GM10248 (cell line): ENCODE results near the gene ADK.

Experiments used
- CTCF ChIA-PET: fragments of 300-600 bp; sonication (Branson Sonifier 250); formaldehyde crosslinking; extraction: SDS; loops from one replicate; lab custom pipeline; 2021; ENCODE audit warnings: antibody characterized with exemption; lab: Yijun Ruan, JAX
- POLR2A ChIA-PET: fragments of 350-650 bp; sonication (Branson Sonifier 250); formaldehyde crosslinking; extraction: SDS; loops from one replicate; lab custom pipeline; 2020; ENCODE audit warnings: antibody characterized with exemption; lab: Yijun Ruan, JAX
- DNase-seq: peaks from one replicate; pipeline ENCODE4 v3.0.0; 2012; ENCODE audit errors: extremely low spot score
- TF ChIP-seq, protein P1 (sequence below): IDR thresholded peaks from 2 replicates; pipeline ENCODE4 v1.5.1; 2012; ENCODE audit warnings: mild to moderate bottlenecking, low read depth; ENCODE audit errors: extremely low read depth, missing control alignments, control extremely low read depth

The ADK gene

DNA sequence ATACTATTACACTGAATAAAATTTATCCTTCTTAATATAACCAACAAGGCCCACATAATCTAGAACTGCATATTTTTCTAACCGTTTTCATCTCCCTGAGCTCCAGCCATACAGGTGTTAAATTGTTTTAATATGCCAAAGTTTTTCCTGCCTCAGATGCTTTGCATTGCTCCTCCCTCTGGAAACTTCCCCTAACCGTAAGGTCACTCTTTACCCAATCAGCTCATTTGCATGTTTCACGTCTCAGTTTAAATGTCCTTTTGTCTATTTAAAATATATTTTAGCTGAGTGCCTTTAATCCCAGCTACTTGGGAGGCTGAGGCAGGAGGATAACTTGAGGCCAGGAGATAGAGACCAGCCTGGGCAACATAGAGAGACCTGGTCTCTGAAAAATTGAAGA lies 228.5 kb downstream of the ADK start:
- TF ChIP-seq, protein P1, sequence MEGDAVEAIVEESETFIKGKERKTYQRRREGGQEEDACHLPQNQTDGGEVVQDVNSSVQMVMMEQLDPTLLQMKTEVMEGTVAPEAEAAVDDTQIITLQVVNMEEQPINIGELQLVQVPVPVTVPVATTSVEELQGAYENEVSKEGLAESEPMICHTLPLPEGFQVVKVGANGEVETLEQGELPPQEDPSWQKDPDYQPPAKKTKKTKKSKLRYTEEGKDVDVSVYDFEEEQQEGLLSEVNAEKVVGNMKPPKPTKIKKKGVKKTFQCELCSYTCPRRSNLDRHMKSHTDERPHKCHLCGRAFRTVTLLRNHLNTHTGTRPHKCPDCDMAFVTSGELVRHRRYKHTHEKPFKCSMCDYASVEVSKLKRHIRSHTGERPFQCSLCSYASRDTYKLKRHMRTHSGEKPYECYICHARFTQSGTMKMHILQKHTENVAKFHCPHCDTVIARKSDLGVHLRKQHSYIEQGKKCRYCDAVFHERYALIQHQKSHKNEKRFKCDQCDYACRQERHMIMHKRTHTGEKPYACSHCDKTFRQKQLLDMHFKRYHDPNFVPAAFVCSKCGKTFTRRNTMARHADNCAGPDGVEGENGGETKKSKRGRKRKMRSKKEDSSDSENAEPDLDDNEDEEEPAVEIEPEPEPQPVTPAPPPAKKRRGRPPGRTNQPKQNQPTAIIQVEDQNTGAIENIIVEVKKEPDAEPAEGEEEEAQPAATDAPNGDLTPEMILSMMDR, result no peak
- POLR2A ChIA-PET, result no interaction called here
- CTCF ChIA-PET, result interaction anchor here (1.4 kb wide), 1 partner anchor 13 kb away, joined by 4 read pairs; no protein-coding TSS in a partner anchor
- DNase-seq, result no peak

DNA sequence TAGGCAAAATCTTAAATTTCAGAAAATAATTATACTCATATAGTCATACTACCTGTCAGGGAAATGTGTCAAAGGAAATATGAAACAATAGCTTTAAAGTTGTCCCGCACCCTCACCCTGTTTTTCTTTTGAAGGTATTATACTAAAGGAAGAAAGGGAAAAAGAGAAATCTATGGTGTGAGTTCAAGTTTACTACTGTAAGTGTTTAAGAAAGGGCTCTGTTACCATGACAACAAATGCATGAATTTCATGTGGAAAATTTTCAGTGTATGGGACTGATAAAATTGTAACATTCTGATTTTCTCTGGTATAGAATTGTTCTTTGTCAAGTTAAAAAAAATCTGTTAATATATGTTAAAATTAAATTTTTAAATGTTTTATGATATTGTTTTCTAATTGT lies 229.8 kb downstream of the ADK start:
- ChIA-PET POLR2A (no interaction called here), CTCF (interaction anchor here (1.2 to 1.4 kb wide), 2 partner anchors 9 to 13 kb away, joined by 3 read pairs; no protein-coding TSS in a partner anchor)
- no peak for DNase-seq
- TF ChIP-seq, protein P1, result no peak

DNA sequence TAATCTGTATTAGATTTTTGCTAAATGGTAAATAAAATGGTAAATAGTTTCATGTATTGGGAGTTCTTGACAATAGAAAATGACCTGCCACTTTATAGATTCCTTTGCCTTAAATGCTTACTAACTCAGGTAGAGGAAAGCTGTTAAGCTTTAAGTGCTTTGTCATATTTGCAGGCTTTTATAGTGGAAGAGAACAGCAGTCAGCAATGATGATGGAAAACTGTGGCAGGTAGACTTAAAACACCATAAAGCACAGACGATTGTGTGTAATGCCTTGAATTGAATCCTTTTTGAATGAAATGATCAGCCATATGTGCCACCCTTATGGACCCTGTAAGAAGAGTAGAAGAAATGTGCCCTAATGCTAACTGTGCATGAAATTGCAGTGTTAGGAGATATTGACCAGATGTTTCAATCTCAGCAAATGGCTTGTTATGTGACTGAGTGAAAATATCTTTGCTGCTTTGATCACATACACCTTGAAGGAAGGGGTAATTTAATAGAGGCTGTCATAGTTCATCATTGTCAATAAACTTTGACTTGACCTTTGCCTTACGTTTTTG lies 230.4 kb downstream of the ADK start:
- POLR2A ChIA-PET, result no interaction called here
- CTCF ChIA-PET, result interaction anchor here (1.2 to 1.4 kb wide), 2 partner anchors 8 to 12 kb away, joined by 3 read pairs; no protein-coding TSS in a partner anchor
- TF ChIP-seq, protein P1, result no peak
- DNase-seq, result no peak

DNA sequence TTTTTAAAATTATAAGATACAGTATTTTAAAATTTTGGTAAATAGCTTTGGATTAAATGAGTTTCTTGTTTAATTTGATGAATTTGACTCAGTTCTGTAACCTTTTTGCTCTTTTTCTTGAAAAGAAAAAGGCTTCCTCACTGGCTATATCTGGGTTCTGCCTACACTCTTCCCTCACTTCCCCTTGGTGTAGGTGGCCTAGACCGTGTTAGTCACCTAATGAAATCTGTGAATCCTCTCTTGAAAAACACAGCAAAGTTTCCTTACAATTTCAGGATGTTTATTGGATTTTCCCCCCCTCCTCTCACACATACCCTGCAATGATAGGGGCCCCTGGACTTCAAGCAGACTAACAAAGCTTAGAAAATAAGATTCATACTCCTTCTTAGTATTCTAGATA lies 231.6 kb downstream of the ADK start:
- DNase-seq, result no peak
- POLR2A ChIA-PET, result interaction anchor here (0.5 kb wide), 1 partner anchor 23 kb away, joined by 3 read pairs; no protein-coding TSS in a partner anchor
- CTCF ChIA-PET, result no interaction called here
- TF ChIP-seq, protein P1, result no peak

DNA sequence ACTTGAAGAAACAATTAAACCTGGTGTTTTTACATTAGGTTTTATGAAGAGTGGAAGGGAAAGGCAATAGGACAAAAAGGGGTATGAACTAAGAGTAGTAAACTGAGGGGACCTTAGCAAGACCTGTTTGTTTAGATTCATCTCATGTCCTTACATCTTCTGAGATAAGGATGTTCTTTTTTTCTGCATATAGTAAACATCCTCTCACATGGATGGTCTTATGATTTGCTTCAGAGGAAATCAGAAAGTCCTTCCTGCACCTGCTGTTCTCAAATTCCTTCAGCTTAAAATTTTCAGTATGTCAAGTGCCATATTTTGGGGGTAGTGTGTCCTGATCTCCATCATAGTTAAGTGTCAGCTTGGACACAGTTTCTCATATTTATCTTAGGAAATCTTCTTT lies 232.6 kb downstream of the ADK start:
- ChIA-PET CTCF (interaction anchor here (0.8 to 1.7 kb wide), 2 partner anchors 9 to 10 kb away, joined by 4 read pairs; no protein-coding TSS in a partner anchor), POLR2A (no interaction called here)
- no peak for DNase-seq
- TF ChIP-seq, protein P1, result no peak

DNA sequence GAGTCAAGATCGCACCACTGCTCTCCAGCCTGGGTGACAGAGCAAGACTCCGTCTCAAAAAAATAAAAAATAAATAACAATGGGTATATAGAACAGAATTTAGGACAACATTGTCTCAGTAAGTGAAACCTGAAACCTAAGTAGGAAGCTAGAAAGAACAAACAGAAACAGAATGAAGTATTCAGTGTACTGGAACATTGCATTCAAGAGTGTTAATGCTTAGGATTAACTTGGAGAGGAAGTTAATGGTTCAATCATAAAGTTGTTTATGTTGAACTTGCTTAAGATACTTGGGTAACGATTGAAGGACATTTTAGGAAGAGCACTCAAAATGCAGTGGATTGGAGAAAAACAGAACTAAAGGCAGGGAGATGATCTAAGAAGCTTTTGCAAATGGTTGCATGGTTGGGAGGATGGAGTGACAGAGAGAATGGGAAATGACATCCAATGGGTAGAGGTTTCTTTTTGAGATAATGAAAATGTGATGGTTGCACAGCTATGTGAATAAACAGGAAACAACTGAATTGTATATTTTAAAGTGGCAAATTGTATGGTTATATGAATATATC lies 233.7 kb downstream of the ADK start:
- TF ChIP-seq, protein P1, result no peak
- no peak for DNase-seq
- ChIA-PET POLR2A (no interaction called here), CTCF (interaction anchor here (1.2 to 1.7 kb wide), 3 partner anchors 11 to 37 kb away, joined by 3 to 4 read pairs (median 3); no protein-coding TSS in a partner anchor)
